Activated effector memory CD4-positive, alpha-beta T cell treated with Interleukin-2 at 50 U/mL for 16 hours (primary cell): ENCODE measurements around the gene AIMP2.
"Not testable (repeated sequence)": the region's sequence is repeated elsewhere in the genome, so short reads cannot be mapped to it uniquely, and the experiment has no call there.

ENCODE experiments used
- DNase-seq: peaks from one replicate; pipeline ENCODE4 v3.0.0-alpha.2; 2020

Gene AIMP2

GRCh38 chr7:6008668-6009611 is at the start of gene AIMP2, which contains the start of gene PMS2:
AIMP2 (plus strand) TSS chr7:6009272; CDS start chr7:6009364, 92 bp downstream.
PMS2 (minus strand) TSS chr7:6009049; CDS start chr7:6009019, 30 bp downstream.
- peak; percentile 94 for DNase-seq

GRCh38 chr7:5963205-5963604 is 45.9 kb upstream of the AIMP2 start:
- not testable (repeated sequence) for DNase-seq

- DNase-seq, result not testable (repeated sequence)
Observed at GRCh38 chr7:5963810-5964209, 45.3 kb upstream of the AIMP2 start.

DNA sequence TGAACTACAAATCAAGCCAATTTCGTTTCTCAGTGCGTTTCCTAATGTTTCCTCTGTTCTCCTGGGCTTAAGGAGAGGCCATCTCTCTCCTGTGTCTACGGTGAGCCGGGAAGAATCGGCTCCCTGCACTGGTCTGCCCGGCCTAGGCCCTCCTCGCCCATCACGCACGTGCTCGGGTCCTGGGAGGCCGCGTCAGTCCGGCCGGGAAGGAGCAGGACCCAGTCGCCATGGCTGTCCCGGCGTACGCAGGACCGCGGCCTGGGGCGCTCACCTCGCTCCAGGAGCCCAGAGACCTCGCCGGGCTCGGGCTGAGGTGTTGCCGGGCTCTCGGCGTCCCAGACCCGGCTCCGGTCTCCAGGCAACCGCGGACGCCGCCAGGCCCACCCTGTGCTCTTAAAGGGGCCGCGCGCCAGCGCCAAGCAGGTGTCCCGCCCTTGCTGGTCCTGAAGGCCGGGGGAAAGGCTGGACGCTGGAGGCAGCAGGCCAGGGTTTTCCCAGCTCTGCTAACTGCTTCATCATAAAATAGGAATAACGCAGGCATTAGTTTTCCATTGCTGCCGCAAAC is 38.6 kb upstream of the AIMP2 start, which contains the start of gene RSPH10B:
Gene RSPH10B, minus strand, starts transcription at position 343 of the 565 bp plus-strand sequence. CDS start 3,573 bp downstream, outside the sequence.
- DNase-seq, result not testable (repeated sequence)

GRCh38 chr7:5973580-5973979 is 35.5 kb upstream of the AIMP2 start:
- DNase-seq, result not testable (repeated sequence)

DNA sequence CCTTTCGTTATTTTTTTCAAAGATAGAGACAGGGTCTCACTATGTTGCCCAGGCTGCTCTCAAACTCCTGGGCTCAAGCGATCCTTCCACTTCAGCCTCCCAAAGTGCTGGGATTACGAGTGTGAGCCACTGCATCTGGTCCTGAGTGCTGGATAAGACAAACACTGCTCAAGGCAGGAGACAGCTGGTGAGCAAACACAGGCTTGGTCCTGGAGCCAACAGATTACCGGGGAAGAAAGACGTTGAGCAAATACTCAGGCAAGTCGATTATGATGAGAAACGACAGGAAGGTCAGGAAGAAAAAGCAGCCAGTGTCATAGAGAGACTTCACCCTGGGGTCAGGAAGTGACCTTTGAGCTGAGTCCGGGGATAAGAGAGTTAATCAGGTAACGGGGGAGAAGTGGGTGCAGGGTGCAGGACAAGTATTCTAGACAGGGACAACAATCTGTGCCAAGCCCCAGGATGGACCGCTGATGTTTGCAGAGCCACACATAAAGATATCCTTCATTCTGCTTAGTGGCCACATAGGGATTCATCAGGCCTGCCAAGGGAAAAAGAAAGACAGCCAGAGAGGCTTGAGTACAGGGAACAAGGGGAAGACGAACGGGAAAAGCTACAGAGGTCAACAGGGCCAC is 29.3 kb upstream of the AIMP2 start:
- not testable (repeated sequence) for DNase-seq

- DNase-seq, result not testable (repeated sequence)
Observed at GRCh38 chr7:5987061-5987460, 22.0 kb upstream of the AIMP2 start.

DNA sequence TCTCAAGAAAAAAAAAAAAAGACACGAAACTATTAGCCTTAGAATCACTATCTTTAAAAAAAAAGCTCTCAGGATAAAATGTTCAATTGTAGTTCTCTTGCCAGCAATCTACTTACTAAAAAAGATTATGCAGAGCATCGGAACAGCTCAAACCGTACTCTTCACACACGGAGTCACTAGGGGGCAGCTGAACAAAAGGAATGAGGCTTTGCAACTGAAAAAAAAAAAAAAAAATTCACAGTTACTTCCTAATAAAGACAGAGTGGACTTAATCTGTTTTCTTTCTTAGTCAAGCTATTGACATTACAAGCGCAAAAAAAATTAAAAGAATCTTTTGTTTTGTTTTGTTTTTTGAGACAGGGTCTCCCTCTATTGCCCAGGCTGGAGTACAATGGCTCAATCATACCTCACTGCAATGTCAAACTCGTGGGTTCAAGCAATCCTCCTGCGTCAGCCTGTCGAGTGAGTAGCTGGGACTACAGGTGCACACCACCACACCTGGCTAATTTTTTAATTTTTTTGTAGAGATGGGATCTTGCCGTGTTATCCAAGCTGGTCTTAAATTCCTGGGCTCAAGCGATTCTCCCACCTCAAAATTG is 11.8 kb upstream of the AIMP2 start:
- DNase-seq, result peak; percentile 21

DNA sequence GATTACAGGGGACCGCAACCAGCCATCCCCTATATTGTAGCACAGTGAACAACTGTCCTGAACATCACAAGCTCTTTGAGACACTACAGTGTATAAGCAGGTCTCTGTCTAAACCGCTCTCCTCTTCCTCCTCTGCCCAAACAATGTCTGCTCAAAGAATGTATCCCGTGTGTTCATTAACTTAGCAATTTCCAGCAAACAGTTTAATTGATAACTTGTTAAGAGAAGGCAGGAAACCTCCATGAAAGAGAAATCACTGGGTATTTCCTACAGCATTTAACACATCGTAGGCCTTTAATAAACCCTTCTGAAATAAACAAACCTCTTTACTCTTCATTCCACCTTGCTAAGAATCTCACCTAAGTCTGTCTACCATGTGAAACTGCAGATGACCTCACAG is 1.7 kb upstream of the AIMP2 start:
- DNase-seq, result no peak

DNA sequence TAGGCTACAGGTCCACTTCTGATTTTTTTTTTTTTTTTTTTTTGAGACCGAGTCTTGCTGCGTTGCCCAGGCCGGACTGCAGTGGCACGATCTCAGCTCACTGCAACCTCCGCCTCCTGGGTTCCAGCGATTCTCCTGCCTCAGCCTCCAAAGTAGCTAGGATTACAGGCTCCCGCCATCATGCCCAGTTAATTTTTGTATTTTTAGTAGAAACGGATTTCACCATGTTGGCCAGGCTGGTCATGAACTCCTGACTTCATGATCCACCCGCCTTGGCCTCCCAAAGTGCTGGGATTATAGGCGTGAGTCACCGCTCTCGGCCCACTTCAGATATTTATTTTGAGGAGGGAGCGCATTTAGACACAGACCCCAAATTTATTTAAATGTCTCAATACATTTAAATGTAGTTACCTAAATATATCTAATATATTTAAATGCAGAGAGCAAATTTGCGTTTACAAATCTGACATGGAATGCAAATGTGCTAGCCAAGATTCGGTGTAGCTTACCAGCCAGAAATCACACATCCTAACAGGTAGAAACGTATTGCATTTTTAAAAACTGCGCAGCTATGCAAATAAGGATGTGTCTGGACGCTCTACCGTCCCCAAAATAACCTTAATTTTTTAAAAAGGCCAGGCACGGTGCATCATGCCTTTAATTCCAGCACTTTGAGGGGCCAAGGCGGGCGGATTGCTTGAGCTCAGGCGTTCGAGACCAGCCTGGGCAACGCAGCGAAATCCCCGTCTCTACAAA is 1.1 kb upstream of the AIMP2 start:
- not testable (repeated sequence) for DNase-seq

GRCh38 chr7:6010370-6010769 is 1.3 kb downstream of the AIMP2 start:
- DNase-seq, result not testable (repeated sequence)

DNA sequence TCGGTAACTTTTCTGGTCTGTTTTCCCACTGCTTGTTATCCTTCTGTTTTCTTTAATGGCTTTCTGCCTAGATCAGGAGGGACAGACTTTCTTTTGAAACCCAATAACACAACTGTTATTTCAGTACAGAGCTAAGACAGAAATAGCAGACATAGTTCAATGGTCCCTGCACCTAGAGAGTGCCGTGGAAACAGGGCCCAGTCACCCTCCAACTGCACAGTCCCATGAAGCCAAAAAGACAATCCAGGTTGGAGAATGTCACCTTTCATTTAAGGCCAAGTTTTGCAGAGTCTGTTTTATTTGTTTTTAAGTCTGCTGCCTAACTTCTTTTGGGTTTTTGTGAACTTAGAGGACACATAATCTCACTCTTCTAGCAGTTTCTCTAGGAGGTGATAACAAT is 2.5 kb downstream of the AIMP2 start:
- DNase-seq, result no peak

- no peak for DNase-seq
Observed at GRCh38 chr7:6012355-6013104, 3.5 kb downstream of the AIMP2 start.

- DNase-seq, result no peak
Observed at GRCh38 chr7:6015917-6016652, 7.0 kb downstream of the AIMP2 start.

GRCh38 chr7:6016653-6016966 is 7.5 kb downstream of the AIMP2 start:
- no peak for DNase-seq

DNA sequence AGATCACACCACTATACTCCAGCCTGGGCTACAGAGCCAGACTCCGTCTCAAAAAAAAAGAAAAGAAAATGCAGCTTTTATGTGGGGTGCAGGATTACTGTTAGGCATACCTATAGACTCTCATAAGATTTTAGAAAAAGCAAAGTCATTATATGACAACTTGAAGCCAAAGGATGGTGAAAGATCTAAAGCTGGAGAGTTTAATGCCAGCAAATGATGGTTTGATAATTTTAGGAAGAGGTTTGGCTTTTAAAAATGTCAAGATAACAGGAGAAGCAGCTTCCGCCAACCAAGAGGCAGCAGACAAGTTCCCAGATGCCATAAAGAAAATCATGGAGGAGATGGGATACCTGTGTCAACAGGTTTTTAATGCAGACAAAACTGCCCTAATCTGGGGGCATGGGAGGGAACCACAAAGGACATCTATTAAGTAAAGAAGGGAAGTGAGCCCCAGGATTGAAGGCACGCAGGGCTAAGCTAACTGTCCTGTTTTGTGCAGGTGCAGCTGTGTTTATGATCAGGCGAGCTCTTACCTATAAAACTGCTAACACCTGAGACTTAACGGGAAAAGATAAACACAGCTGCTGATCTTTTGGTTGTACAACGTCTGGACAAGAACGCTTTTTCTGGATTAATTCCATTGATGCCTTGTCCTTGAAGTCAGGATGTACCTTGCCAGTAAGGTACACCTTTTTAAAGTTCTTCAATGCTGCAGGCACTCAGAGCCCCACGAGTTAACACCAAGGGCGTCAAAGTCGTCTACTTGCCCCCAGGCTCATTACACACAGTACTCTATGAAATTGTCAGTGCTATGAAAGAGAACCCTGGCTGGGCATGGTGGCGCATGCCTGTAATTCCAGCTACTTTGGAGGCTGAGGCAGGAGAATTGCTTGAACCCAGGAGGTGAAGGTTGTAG is 11.6 kb downstream of the AIMP2 start:
- no peak for DNase-seq

DNA sequence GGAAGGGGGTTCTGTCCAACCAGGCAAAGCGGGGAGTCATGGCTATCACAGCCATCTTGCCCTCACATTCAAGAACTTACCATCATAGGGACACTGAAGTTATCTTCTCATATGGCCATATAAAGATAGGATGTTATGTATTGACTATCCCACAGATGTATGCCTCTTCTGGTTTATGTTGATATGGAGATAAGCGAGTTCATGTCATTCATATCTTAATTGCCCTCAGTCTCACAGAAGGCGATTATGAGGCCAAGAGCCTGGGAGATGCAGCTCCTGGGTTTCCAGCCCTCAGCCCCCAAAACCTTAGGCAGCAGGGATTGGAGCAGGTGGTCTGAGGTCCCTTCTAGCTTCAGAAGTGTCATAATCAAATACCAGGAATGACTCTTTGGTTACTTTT is 13.6 kb downstream of the AIMP2 start:
- DNase-seq, result no peak

- no peak for DNase-seq
Observed at GRCh38 chr7:6023974-6024435, 14.9 kb downstream of the AIMP2 start.

DNA sequence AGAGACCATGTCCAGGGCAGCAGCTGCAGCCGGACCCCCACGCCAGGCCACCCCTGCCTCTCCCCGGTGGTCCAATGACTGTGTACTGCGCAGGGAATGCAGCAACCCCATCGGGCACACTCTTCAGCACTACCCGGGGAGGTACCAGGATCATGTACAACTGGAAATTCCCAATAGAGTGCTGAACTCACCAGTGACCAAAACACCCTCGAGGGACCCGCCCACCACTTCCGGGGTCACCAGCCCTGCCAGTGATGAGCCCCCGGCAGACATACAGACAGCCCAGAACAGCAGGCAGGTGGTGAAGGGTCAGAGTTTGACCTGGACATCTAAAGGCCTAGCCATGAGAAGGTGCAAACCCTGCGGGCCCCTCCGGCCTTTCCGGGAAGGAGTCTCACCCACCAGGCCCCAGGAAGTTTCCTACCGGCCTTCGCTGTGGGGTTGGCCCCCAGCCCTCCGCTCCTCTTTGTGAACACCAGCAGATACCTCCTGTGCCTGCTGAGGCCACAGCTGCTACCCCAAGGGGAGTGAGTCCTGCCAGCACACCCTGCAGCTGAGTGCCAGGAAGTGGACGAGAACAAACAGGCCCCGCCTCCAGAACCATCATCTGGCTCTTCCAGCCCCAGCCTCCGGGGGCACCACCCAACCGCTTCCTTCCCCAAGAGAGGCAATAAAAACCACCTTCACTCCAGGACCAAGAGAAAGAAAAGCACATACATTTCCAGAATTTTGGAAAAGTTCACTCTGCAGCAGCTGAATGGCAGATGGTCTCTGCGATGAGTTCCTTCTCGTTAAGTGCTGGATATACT is 17.1 kb downstream of the AIMP2 start:
- peak; percentile 61 for DNase-seq
